Heart left ventricle (tissue), 16 donors: ENCODE results near the gene SGK1. TPM values are rescaled to one million over a fixed set of nuclear protein-coding genes. Genes with fewer than 3 reads are reported as not detected.

Experiments
- ATAC-seq, 4 donors: fragments of 200-7000 bp; cut with Tn5 transposase; one replicate each; pipeline ENCODE4 v1.9.1; 2020 to 2022; ENCODE audit warnings: moderate library complexity in 4 of 4, mild to moderate bottlenecking in 3 of 4, moderate number of reproducible peaks in 1 of 4
- DNase-seq, 5 donors: peaks; one replicate each; pipeline ENCODE4 v3.0.0-alpha.2; 2020
- H3K27ac ChIP-seq, 12 donors: fragments of 200-600 bp; sonication (generic) in 4 of 12; one replicate each; pipeline versions ENCODE4 v1.5.0 to v1.8.0; 2016 to 2022; ENCODE audit warnings: mild to moderate bottlenecking in 2 of 12
- H3K27me3 ChIP-seq, 9 donors: fragments of 200-600 bp; sonication (generic) in 2 of 9; one replicate each; pipeline versions ENCODE4 v1.5.1 to v1.8.0; 2016 to 2022; ENCODE audit warnings: mild to moderate bottlenecking in 3 of 9
- H3K36me3 ChIP-seq, 9 donors: fragments of 200-600 bp; sonication (generic) in 2 of 9; one replicate each; pipeline versions ENCODE4 v1.5.0 to v1.8.0; 2018 to 2022; ENCODE audit warnings: mild to moderate bottlenecking in 2 of 9
- H3K4me1 ChIP-seq, 12 donors: fragments of 200-600 bp; sonication (generic) in 4 of 12; one replicate each; pipeline versions ENCODE4 v1.5.0 to v1.8.0; 2016 to 2022; ENCODE audit warnings: mild to moderate bottlenecking in 3 of 12
- H3K4me3 ChIP-seq, 12 donors: fragments of 200-600 bp; sonication (generic) in 4 of 12; one replicate each; pipeline versions ENCODE4 v1.5.0 to v1.8.0; 2017 to 2022; ENCODE audit warnings: mild to moderate bottlenecking in 9 of 12, moderate library complexity in 4 of 12
- H3K9me3 ChIP-seq, 12 donors: fragments of 200-600 bp; sonication (generic) in 4 of 12; one replicate each; pipeline versions ENCODE4 v1.5.0 to v1.8.0; 2016 to 2022; ENCODE audit warnings: mild to moderate bottlenecking in 1 of 12
- CTCF ChIP-seq, 12 donors: fragments of 200-600 bp; sonication (generic) in 4 of 12; IDR thresholded peaks; one replicate each; pipeline versions ENCODE4 v1.5.0 to v1.8.0; 2018 to 2022; ENCODE audit warnings: antibody characterized with exemption in 12 of 12, mild to moderate bottlenecking in 5 of 12
- POLR2A ChIP-seq, 2 donors: fragments of 450-650 bp; IDR thresholded peaks; one replicate each; pipeline ENCODE4 v1.6.1; 2017; ENCODE audit warnings: antibody characterized with exemption in 2 of 2, mild to moderate bottlenecking in 2 of 2, moderate library complexity in 2 of 2
- WGBS, 4 donors: extraction: QIAGEN DNeasy Blood & Tissue Kit in 2 of 4; methylation state at CpG; one replicate each; pipeline versions ENCODE4 v1.1.5 to v1.1.7; 2013 to 2018; 5-methylcytosine and 5-hydroxymethylcytosine counted together
- intact Hi-C, 10 donors: fragments of 100-400 bp; cut with DNase I; formaldehyde crosslinking; loops; one replicate each; pipeline versions ENCODE4 v1.11.1 to v1.14.2; 2022
- polyA plus RNA-seq, 2 donors: library from polyadenylated mRNA; stranded (reverse); fragments of 200-250 nt; gene quantifications; one replicate each; pipeline ENCODE4 v1.2.3, GENCODE V29; 2013
- total RNA-seq, 9 donors: library from RNA; depleted of rRNA in 2 of 9; stranded (reverse); fragments of >200 nt in 2 of 9; fragmentation: NEBNext Ultra II Directional in 3 of 9; extraction: Animal tissue kit (Norgen Biotek cat#: 25700) in 3 of 9; gene quantifications; one replicate each; pipeline versions ENCODE4 v1.1.0 to v1.2.4, GENCODE V29; 2016 to 2023
- donor health status: ischemic (EF 13 %, LVEDD 7.1; RV severe dilation, severe dysfunction).
- donor health status: healthy with polysubstance abuse.
- donor health status: DM: no; HTN: yes; CAD: no.
- donor health status: DM: no; HTN: no; CAD: no.
- donor health status: ischemic (EF 25% LVEDD 6.9; RV normal size, moderate dysfunction).
- donor health status: ischemic (EF 25% LVEDD 5.7; RV mildly dilated, moderate dysfunction).
- donor health status: healthy.
- donor health status: DM: yes; HTN: yes; CAD: no.
- donor health status: ischemic (EF 35%, LVEDD 5.7; RV mildly dilated, moderate dysfunction).
- donor health status: nonischemic (EF 11% LVEDD 7.7; RV severe dilation, severe dysfunction).
- donor health status: DM: yes; HTN: yes; CAD: no.
- donor health status: PGD.
- donor health status: ischemic (EF 29% LVEDD 5.4; RV normal size, mild dysfunction).
- donor health status: nonischemic (EF 23%, LVEDD 6.1; RV moderate dilation, normal function).

The SGK1 gene
- total and polyA plus RNA-seq, 11 donors = 17.7 to 118 (median 56.7) TPM

- peak in 3 of 4 donors; percentile 1 to 16 (median 12) for ATAC-seq
Measured at GRCh38 chr6:134176264-134176975, 141.5 kb downstream of the SGK1 start.

DNA sequence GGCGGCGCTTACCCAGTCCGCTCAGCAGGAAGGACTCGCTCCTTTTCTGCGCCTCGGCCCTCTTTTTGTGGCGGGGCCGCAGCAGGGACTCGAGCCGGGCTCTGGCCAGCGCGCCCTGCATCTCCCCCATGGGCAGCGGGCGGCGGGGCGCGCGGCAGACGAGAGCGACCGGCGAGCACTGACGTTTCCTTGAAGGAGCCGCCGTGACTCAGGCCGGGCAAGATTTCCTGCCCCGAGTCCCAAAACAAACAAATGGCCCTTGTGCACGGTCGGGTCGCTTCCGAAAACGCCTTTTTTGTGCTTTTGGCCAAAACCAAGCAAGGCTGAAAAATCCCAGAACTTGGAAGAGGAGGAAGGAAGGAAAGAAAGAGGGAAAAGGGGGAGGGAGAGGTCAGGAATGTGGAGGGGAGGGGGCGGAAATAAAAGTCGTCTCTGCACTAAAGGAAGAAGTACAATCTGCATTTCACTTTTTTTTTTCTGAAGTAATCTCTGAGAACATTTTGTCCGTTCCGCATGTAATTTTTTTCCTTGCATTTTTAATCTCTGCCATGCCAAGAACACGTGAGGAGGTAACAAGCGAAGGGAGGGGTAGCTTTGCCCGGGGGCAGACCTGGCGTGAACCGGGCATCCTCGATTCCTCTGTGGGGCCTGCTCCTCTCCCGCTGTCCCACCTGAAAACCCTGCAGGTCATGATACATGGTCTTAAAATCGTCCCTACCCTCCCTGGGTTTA is 142.2 kb downstream of the SGK1 start:
- H3K27me3 ChIP-seq = no peaks in the 10 kb centered on the region
- peaks cover 2 to 32% (median 28%) of the 10 kb centered on the region in 9 donors for H3K36me3 ChIP-seq
- peaks cover 0 to 65% (median 43%) of the 10 kb centered on the region in 12 donors for H3K4me1 ChIP-seq
- peak overlapping the region; percentile 72 to 96 (median 80) for H3K4me3 ChIP-seq
- TF ChIP-seq POLR2A (IDR thresholded peaks at IDR 0.05) (no peak), CTCF (IDR thresholded peaks at IDR 0.05) (no peak)
- H3K27ac ChIP-seq = peak overlapping the region; percentile 96 to 99 (median 98)
- intact Hi-C loops = loop anchor here (2.0 to 10.0 kb wide), 17 partner anchors 62 to 647 kb away; no protein-coding TSS in a partner anchor
- DNase-seq (peak; percentile 82 to 90 (median 84)), ATAC-seq (peak in 3 of 4 donors; percentile 34 to 60 (median 42))
- 1 to 2% (median 2%) methylated on average over 19 to 44 of the region's 44 CpGs for WGBS, 4 donors
- no peaks in the 10 kb centered on the region for H3K9me3 ChIP-seq

More at GRCh38 chr6:134176264-134176975, 141.5 kb downstream of the SGK1 start:
- peaks cover 0 to 59% (median 40%) of the 10 kb centered on the region in 12 donors for H3K4me1 ChIP-seq
- peak; percentile 52 to 82 (median 70) for DNase-seq
- TF ChIP-seq POLR2A (IDR thresholded peaks at IDR 0.05) (no peak), CTCF (IDR thresholded peaks at IDR 0.05) (no peak)
- peak overlapping the region in 11 of 12 donors; percentile 72 to 96 (median 80) for H3K4me3 ChIP-seq
- peak overlapping the region; percentile 96 to 99 (median 98) for H3K27ac ChIP-seq
- no peaks in the 10 kb centered on the region for H3K9me3 ChIP-seq
- WGBS, 4 donors = 13 to 29% (median 16%) methylated on average over 19 to 35 of the region's 35 CpGs
- intact Hi-C loops = loop anchor here in 9 of 10 donors (2.0 to 10.0 kb wide), 13 partner anchors 61 to 548 kb away; no protein-coding TSS in a partner anchor
- H3K27me3 ChIP-seq = no peaks in the 10 kb centered on the region
- H3K36me3 ChIP-seq = peaks cover 0 to 25% (median 21%) of the 10 kb centered on the region in 9 donors

DNA sequence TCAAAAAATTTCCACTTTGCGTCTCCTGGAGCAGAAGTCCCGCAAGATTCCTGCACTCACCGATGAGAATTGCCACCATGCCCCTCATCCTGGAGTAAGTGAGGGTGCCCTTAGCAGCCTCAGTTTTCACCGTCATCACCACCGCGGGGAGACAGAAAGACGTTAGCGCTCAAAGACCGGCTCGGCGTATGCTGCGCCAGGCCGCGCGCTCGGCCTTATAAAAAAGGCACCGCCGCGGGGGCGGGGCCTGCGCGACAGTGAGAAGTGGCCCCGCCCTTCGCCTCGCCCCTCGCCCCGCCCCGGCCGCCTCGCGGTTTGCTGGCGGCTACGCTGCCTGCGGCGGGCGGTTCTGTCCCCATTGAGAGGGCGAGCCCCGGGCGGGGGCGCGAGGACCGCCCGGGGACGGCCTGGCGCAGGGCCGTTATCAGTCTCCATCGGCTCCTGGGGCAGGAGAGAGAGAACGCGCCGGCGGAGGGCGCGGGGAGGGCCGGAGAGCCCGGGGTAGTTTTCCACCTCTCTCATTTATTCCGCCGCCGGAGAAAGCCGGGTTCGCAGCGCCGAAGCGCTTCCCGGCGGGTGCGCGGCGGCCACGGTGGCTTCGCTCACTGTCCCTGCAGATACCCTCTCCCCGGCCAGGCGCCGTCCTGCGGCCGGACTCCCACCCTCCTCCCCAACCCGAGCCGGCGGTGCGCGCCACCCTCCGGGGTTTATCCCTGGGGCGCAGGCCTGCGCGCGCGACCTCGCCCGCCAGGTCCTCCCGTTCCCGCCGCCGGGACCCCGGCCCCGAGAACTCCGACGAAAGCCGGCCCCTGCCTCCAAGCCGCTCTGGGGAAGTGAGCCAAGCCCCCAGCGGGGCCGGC is 143.0 kb downstream of the SGK1 start:
- peak overlapping the region; percentile 96 to 99 (median 98) for H3K27ac ChIP-seq
- WGBS, 4 donors = 0% methylated on average over 13 to 100 of the region's 100 CpGs
- TF ChIP-seq CTCF (IDR thresholded peaks at IDR 0.05) (no peak), POLR2A (IDR thresholded peaks at IDR 0.05) (peak; percentile 88 to 99)
- intact Hi-C loops = loop anchor here (1.0 to 10.0 kb wide), 23 partner anchors 62 to 767 kb away; no protein-coding TSS in a partner anchor
- H3K4me1 ChIP-seq = peaks cover 0 to 66% (median 44%) of the 10 kb centered on the region in 12 donors
- H3K27me3 ChIP-seq = no peaks in the 10 kb centered on the region
- peak; percentile 87 to 95 (median 89) for ATAC-seq
- peak overlapping the region; percentile 72 to 96 (median 80) for H3K4me3 ChIP-seq
- no peaks in the 10 kb centered on the region for H3K9me3 ChIP-seq
- peaks cover 2 to 40% (median 36%) of the 10 kb centered on the region in 9 donors for H3K36me3 ChIP-seq
- peak; percentile 94 to 97 (median 95) for DNase-seq
